Measurements from ENCODE around the gene HMX2. TPM values are rescaled to one million over a fixed set of nuclear protein-coding genes. Genes with fewer than 3 reads are reported as not detected.

HMX2 gene
- total RNA-seq, 2 experiments from 2014 or later: not detected

DNA sequence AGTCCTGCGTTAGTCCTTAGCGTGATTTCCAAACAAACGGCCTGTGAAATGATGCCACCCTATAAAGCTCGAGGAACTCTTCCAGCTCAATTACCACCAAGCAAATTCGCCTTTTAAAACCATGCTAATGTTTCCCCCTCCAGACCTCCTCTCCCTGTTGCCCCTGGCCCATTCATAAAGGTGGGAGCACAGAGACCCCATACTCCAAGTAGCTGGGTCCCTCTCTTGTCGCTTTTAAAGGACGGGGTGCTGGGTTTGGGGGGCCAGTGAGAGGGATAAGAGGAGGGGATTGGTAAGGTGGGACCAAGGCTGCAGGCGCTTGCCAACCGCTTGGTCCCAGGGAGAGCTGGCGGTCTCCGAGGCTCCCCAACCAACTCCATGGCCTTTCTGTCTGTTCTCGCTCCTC lies 1.2 kb downstream of the HMX2 start:
- H3K36me3 ChIP-seq (ENCODE audit: insufficient read depth, low read length): no peaks in the 10 kb centered on the region
- no peaks in the 10 kb centered on the region for H3K9me3 Mint-ChIP-seq
- no peak overlapping the region for H3K27ac Mint-ChIP-seq
- peaks cover 60% of the 10 kb centered on the region for H3K27me3 Mint-ChIP-seq
- peak overlapping the region; percentile 80 for H3K4me3 Mint-ChIP-seq
- no peak overlapping the region for H3K27ac ChIP-seq (ENCODE audit: low read depth in 1 of 2, low read length in 2 of 2)
- H3K4me3 ChIP-seq (ENCODE audit: low read length): peak overlapping the region; percentile 51
- ATAC-seq (ENCODE audit: poor library complexity): no peak
- H3K27me3 ChIP-seq (ENCODE audit: control insufficient read depth in 1 of 2, insufficient read depth in 2 of 2, low read length in 2 of 2): peaks cover 71 to 73% of the 10 kb centered on the region in 2 experiments
- TF ChIP-seq, protein P1, sequence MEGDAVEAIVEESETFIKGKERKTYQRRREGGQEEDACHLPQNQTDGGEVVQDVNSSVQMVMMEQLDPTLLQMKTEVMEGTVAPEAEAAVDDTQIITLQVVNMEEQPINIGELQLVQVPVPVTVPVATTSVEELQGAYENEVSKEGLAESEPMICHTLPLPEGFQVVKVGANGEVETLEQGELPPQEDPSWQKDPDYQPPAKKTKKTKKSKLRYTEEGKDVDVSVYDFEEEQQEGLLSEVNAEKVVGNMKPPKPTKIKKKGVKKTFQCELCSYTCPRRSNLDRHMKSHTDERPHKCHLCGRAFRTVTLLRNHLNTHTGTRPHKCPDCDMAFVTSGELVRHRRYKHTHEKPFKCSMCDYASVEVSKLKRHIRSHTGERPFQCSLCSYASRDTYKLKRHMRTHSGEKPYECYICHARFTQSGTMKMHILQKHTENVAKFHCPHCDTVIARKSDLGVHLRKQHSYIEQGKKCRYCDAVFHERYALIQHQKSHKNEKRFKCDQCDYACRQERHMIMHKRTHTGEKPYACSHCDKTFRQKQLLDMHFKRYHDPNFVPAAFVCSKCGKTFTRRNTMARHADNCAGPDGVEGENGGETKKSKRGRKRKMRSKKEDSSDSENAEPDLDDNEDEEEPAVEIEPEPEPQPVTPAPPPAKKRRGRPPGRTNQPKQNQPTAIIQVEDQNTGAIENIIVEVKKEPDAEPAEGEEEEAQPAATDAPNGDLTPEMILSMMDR (IDR thresholded peaks at IDR 0.05): no peak
- peaks cover 82% of the 10 kb centered on the region for H3K4me1 ChIP-seq (ENCODE audit: insufficient read depth, low read length)
- DNase-seq: peak in 1 of 14 experiments; percentile 14
- CTCF ChIA-PET: interaction anchor here (1.4 to 1.9 kb wide), 3 partner anchors 15 to 78 kb away, joined by 3 to 4 read pairs (median 4); no protein-coding TSS in a partner anchor
- POLR2A ChIA-PET: interaction anchor here (0.6 to 3.1 kb wide), 5 partner anchors 10 to 1313 kb away, joined by 3 to 24 read pairs (median 3); no protein-coding TSS in a partner anchor
- H3K4me1 Mint-ChIP-seq (ENCODE audit: low read depth): peaks cover 67% of the 10 kb centered on the region
- H3K9me3 ChIP-seq (ENCODE audit: control insufficient read depth in 1 of 2, insufficient read depth in 1 of 2, low read length in 2 of 2): peaks cover 0 to 50% of the 10 kb centered on the region in 2 experiments
- H3K36me3 Mint-ChIP-seq (ENCODE audit: low read depth): peaks cover 4% of the 10 kb centered on the region
- intact Hi-C loops (cut with DNase I, micrococcal nuclease): no loop called here

DNA sequence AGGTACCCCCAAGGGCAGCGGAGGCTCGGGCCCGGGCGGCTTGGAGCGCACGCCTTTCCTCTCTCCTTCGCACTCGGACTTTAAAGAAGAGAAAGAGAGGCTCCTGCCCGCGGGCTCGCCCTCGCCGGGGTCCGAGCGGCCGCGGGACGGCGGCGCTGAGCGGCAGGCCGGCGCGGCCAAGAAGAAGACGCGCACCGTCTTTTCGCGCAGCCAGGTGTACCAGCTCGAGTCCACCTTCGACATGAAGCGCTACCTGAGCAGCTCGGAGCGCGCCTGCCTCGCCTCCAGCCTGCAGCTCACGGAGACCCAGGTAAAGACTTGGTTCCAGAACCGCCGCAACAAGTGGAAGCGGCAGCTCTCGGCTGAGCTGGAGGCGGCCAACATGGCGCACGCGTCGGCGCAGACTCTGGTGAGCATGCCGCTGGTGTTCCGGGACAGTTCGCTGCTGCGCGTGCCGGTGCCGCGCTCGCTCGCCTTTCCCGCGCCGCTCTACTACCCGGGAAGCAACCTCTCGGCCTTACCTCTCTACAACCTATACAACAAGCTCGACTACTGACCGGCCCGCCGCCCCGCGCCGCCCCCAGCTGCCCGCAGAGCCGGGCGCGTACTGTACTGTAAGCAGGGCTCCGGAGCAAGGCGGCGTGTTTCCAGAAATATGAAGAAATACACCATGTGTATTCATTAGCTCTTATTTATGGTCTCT lies 1.8 kb downstream of the HMX2 start:
- TF ChIP-seq, protein P1 (IDR thresholded peaks at IDR 0.05): no peak
- intact Hi-C loops (cut with DNase I, micrococcal nuclease): loop anchor here (5.0 to 10.0 kb wide), 8 partner anchors 142 to 1768 kb away; partner anchors contain the start of genes ACADSB (in 1 of the 2), EEF1AKMT2 (in 1 of the 2), FAM24B (in 1 of the 2) and IKZF5 (in 1 of the 2)
- Mint-ChIP-seq H3K4me3 (peak overlapping the region; percentile 89), H3K36me3 (ENCODE audit: low read depth) (peaks cover 7% of the 10 kb centered on the region), H3K27ac (no peak overlapping the region), H3K9me3 (no peaks in the 10 kb centered on the region), H3K27me3 (peaks cover 55% of the 10 kb centered on the region), H3K4me1 (ENCODE audit: low read depth) (peaks cover 64% of the 10 kb centered on the region)
- CTCF ChIA-PET: interaction anchor here (1.4 to 1.9 kb wide), 3 partner anchors 15 to 78 kb away, joined by 3 to 4 read pairs (median 4); no protein-coding TSS in a partner anchor
- DNase-seq: peak in 7 of 14 experiments; percentile 42 to 76 (median 51)
- Histone ChIP-seq H3K4me1 (ENCODE audit: insufficient read depth, low read length) (peaks cover 77% of the 10 kb centered on the region), H3K4me3 (ENCODE audit: low read length) (peak overlapping the region; percentile 51), H3K27ac (ENCODE audit: low read depth in 1 of 2, low read length in 2 of 2) (no peak overlapping the region), H3K27me3 (ENCODE audit: control insufficient read depth in 1 of 2, insufficient read depth in 2 of 2, low read length in 2 of 2) (peaks cover 65 to 67% of the 10 kb centered on the region in 2 experiments), H3K9me3 (ENCODE audit: control insufficient read depth in 1 of 2, insufficient read depth in 1 of 2, low read length in 2 of 2) (peaks cover 0 to 50% of the 10 kb centered on the region in 2 experiments), H3K36me3 (ENCODE audit: insufficient read depth, low read length) (no peaks in the 10 kb centered on the region)
- no peak for ATAC-seq (ENCODE audit: poor library complexity)
- POLR2A ChIA-PET: interaction anchor here (1.2 to 3.1 kb wide), 4 partner anchors 10 to 96 kb away, joined by 3 to 24 read pairs (median 13); no protein-coding TSS in a partner anchor

DNA sequence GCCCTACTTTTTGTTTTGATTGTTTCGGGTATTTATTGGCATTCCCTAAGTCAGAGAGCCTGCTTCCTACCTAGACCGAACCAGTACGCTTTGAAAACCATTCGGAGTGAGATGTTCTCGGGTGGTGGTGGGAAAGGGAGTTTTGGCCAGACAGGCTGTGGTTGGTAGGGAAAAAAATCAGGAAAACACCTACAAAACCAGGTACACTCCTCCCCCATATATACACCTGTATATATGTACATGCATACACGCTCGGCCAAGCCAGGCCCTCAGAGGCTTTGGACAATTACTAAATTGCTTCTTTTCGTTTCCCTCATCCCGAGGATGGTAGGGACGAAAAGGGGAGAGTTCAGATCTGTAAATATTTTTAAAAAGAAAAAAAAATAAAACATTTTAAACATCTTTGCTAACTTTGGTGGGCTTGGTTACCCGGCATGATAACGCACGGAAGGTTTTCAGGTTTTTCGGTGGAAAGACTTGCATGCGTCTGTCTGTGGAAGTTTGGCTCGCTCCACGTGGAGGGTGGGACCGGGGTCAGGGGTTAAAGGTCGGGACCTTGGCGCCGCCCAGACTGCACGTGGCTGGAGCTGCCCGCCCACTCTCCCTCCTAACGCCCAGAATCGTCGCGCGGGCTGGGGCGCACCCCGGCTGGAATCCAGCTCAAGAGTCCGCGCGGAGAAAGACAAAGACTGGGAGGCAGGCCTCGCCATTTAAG lies 2.5 kb downstream of the HMX2 start:
- ATAC-seq (ENCODE audit: poor library complexity) (no peak), DNase-seq (peak in 1 of 14 experiments; percentile 26)
- peaks cover 14% of the 10 kb centered on the region for H3K36me3 Mint-ChIP-seq (ENCODE audit: low read depth)
- Histone ChIP-seq H3K36me3 (ENCODE audit: insufficient read depth, low read length) (no peaks in the 10 kb centered on the region), H3K4me3 (ENCODE audit: low read length) (peak overlapping the region; percentile 58), H3K27ac (ENCODE audit: low read depth in 1 of 2, low read length in 2 of 2) (no peak overlapping the region), H3K27me3 (ENCODE audit: control insufficient read depth in 1 of 2, insufficient read depth in 2 of 2, low read length in 2 of 2) (peaks cover 58 to 60% of the 10 kb centered on the region in 2 experiments), H3K4me1 (ENCODE audit: insufficient read depth, low read length) (peaks cover 77% of the 10 kb centered on the region), H3K9me3 (ENCODE audit: control insufficient read depth in 1 of 2, insufficient read depth in 1 of 2, low read length in 2 of 2) (peaks cover 0 to 43% of the 10 kb centered on the region in 2 experiments)
- H3K9me3 Mint-ChIP-seq: no peaks in the 10 kb centered on the region
- POLR2A ChIA-PET: interaction anchor here (1.2 to 3.1 kb wide), 4 partner anchors 9 to 95 kb away, joined by 3 to 24 read pairs (median 13); no protein-coding TSS in a partner anchor
- H3K4me1 Mint-ChIP-seq (ENCODE audit: low read depth): peaks cover 63% of the 10 kb centered on the region
- peaks cover 48% of the 10 kb centered on the region for H3K27me3 Mint-ChIP-seq
- intact Hi-C loops (cut with DNase I, micrococcal nuclease): loop anchor here (5.0 to 10.0 kb wide), 8 partner anchors 143 to 1767 kb away; partner anchors contain the start of genes ACADSB (in 1 of the 2), EEF1AKMT2 (in 1 of the 2), FAM24B (in 1 of the 2) and IKZF5 (in 1 of the 2)
- no peak overlapping the region for H3K27ac Mint-ChIP-seq
- peak overlapping the region; percentile 89 for H3K4me3 Mint-ChIP-seq
- TF ChIP-seq, protein P1 (IDR thresholded peaks at IDR 0.05): no peak
- CTCF ChIA-PET: interaction anchor here (0.7 to 1.9 kb wide), 2 partner anchors 11 to 77 kb away, joined by 3 to 4 read pairs; no protein-coding TSS in a partner anchor
